Heart left ventricle (tissue), 13 donors: ENCODE results near the gene PTPRS.

Experiments
- POLR2A ChIP-seq, 2 donors: fragments of 450-650 bp; IDR thresholded peaks; one replicate each; pipeline ENCODE4 v1.6.1; 2017; ENCODE audit warnings: antibody characterized with exemption in 2 of 2, mild to moderate bottlenecking in 2 of 2, moderate library complexity in 2 of 2
- TF ChIP-seq, protein P1 (sequence below), 12 donors: fragments of 200-600 bp; sonication (generic) in 4 of 12; IDR thresholded peaks; one replicate each; pipeline versions ENCODE4 v1.5.0 to v1.8.0; 2018 to 2022; ENCODE audit warnings: antibody characterized with exemption in 12 of 12, mild to moderate bottlenecking in 5 of 12
- donor health status: ischemic (EF 13 %, LVEDD 7.1; RV severe dilation, severe dysfunction).
- donor health status: DM: no; HTN: yes; CAD: no.
- donor health status: DM: no; HTN: no; CAD: no.
- donor health status: ischemic (EF 25% LVEDD 6.9; RV normal size, moderate dysfunction).
- donor health status: ischemic (EF 25% LVEDD 5.7; RV mildly dilated, moderate dysfunction).
- donor health status: ischemic (EF 35%, LVEDD 5.7; RV mildly dilated, moderate dysfunction).
- donor health status: nonischemic (EF 11% LVEDD 7.7; RV severe dilation, severe dysfunction).
- donor health status: DM: yes; HTN: yes; CAD: no.
- donor health status: PGD.
- donor health status: ischemic (EF 29% LVEDD 5.4; RV normal size, mild dysfunction).
- donor health status: nonischemic (EF 23%, LVEDD 6.1; RV moderate dilation, normal function).

DNA sequence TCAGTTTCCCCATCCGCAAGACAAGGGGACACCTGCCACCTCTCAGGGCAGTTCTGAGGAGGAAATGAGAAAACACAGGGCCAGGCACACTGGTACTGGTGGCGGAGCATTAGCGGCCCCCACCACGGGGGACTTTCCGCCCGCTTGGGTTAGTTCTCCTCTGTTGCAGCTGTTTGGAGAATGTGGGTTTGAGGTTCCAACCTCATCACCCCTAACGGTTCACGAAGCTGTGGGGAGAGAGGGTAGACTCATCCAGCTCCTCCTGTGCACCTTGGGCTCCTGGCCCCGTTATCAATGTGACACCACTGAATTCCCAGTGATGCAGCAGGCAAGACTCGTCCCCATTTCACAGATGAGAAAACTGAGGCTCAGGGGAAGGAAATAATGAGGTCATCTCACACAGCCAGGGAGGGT, 10.3 kb downstream of the PTPRS start:
- TF ChIP-seq, protein P1, sequence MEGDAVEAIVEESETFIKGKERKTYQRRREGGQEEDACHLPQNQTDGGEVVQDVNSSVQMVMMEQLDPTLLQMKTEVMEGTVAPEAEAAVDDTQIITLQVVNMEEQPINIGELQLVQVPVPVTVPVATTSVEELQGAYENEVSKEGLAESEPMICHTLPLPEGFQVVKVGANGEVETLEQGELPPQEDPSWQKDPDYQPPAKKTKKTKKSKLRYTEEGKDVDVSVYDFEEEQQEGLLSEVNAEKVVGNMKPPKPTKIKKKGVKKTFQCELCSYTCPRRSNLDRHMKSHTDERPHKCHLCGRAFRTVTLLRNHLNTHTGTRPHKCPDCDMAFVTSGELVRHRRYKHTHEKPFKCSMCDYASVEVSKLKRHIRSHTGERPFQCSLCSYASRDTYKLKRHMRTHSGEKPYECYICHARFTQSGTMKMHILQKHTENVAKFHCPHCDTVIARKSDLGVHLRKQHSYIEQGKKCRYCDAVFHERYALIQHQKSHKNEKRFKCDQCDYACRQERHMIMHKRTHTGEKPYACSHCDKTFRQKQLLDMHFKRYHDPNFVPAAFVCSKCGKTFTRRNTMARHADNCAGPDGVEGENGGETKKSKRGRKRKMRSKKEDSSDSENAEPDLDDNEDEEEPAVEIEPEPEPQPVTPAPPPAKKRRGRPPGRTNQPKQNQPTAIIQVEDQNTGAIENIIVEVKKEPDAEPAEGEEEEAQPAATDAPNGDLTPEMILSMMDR (IDR thresholded peaks at IDR 0.05): no peak
- no peak for TF ChIP-seq POLR2A (IDR thresholded peaks at IDR 0.05)
